OCI-LY1 (cell line): ENCODE measurements around the gene TBX4.
"Not testable (repeated sequence)": the region's sequence is repeated elsewhere in the genome, so short reads cannot be mapped to it uniquely, and the experiment has no call there.

Experiments
- H2AFZ ChIP-seq: fragments of 200-600 bp; sonication (generic), shearing (Covaris generic); 2 replicates; pipeline ENCODE4 v1.6.0; 2014; ENCODE audit warnings: antibody characterized with exemption, mild to moderate bottlenecking, low read length
- H3F3A ChIP-seq: fragments of 200-600 bp; sonication (generic), shearing (Covaris generic); 2 replicates; pipeline ENCODE4 v1.6.0; 2014; ENCODE audit warnings: mild to moderate bottlenecking, antibody characterized with exemption, low read length, moderate library complexity; ENCODE audit not compliant: insufficient read depth
- H3K27ac ChIP-seq: fragments of 200-600 bp; sonication (generic); 2 replicates; pipeline ENCODE4 v1.5.1; 2014; ENCODE audit warnings: low read length, mixed run types, mild to moderate bottlenecking, low read depth; ENCODE audit not compliant: poor library complexity, severe bottlenecking
- H3K27me3 ChIP-seq: fragments of 200-600 bp; sonication (generic); 2 replicates; pipeline ENCODE4 v1.6.0; 2014; ENCODE audit warnings: antibody characterized with exemption, mild to moderate bottlenecking, low read length, moderate library complexity; ENCODE audit not compliant: insufficient read depth
- H3K36me3 ChIP-seq: fragments of 200-600 bp; sonication (generic); 2 replicates; pipeline ENCODE4 v1.6.1; 2014; ENCODE audit warnings: mild to moderate bottlenecking, antibody characterized with exemption, low read length, moderate library complexity, mixed read lengths; ENCODE audit not compliant: insufficient read depth
- H3K4me1 ChIP-seq: fragments of 200-600 bp; sonication (generic); 2 replicates; pipeline ENCODE4 v1.5.1; 2014; ENCODE audit warnings: mild to moderate bottlenecking, low read length, moderate library complexity; ENCODE audit not compliant: insufficient read depth, severe bottlenecking
- H3K4me2 ChIP-seq: fragments of 200-600 bp; sonication (generic), shearing (Covaris generic); 2 replicates; pipeline ENCODE4 v1.6.1; 2014; ENCODE audit warnings: low read length
- H3K4me3 ChIP-seq: fragments of 200-600 bp; sonication (generic); 2 replicates; pipeline ENCODE4 v1.5.1; 2014; ENCODE audit warnings: low read length, low read depth, mild to moderate bottlenecking, mixed read lengths; ENCODE audit not compliant: poor library complexity, severe bottlenecking
- H3K79me2 ChIP-seq: fragments of 200-600 bp; shearing (Covaris generic); 2 replicates; pipeline ENCODE4 v1.6.1; 2016; ENCODE audit warnings: mixed run types, low read length, mixed read lengths; ENCODE audit not compliant: insufficient read depth
- H3K9ac ChIP-seq: fragments of 200-600 bp; sonication (generic), shearing (Covaris generic); 2 replicates; pipeline ENCODE4 v1.6.1; 2014; ENCODE audit warnings: mild to moderate bottlenecking, low read length, mixed read lengths
- H3K9me2 ChIP-seq: fragments of 200-600 bp; sonication (generic), shearing (Covaris generic); 2 replicates; pipeline ENCODE4 v1.6.1; 2014; ENCODE audit warnings: low read depth, mild to moderate bottlenecking, low read length, mixed read lengths
- H3K9me3 ChIP-seq: fragments of 200-600 bp; shearing (Covaris generic); 2 replicates; pipeline ENCODE4 v1.6.1; 2014; ENCODE audit warnings: low read length, mixed read lengths
- H4K20me1 ChIP-seq: fragments of 200-600 bp; sonication (generic), shearing (Covaris generic); 2 replicates; pipeline ENCODE4 v1.6.0; 2016; ENCODE audit warnings: mild to moderate bottlenecking, low read length; ENCODE audit not compliant: insufficient read depth
- CTCF ChIP-seq: fragments of 200-600 bp; sonication (generic), shearing (Covaris generic); IDR thresholded peaks from 2 replicates; pipeline ENCODE4 v1.5.1; 2017; ENCODE audit warnings: mild to moderate bottlenecking, antibody characterized with exemption, low read length, moderate library complexity, mixed read lengths
- EZH2 ChIP-seq: fragments of 200-600 bp; sonication (generic), shearing (Covaris generic); IDR thresholded peaks from 2 replicates; pipeline ENCODE4 v1.8.0; 2017; ENCODE audit warnings: borderline replicate concordance, mixed run types, mild to moderate bottlenecking, antibody characterized with exemption, low read length, moderate library complexity, mixed read lengths

The TBX4 gene

GRCh38 chr17:61440697-61441096 is 11.5 kb upstream of the TBX4 start:
- H2AFZ ChIP-seq = no peak overlapping the region
- no peaks in the 10 kb centered on the region for H3K9me2 ChIP-seq
- H3K27ac ChIP-seq = no peak overlapping the region
- no peaks in the 10 kb centered on the region for H3K79me2 ChIP-seq
- H4K20me1 ChIP-seq = no peaks in the 10 kb centered on the region
- no peaks in the 10 kb centered on the region for H3K4me1 ChIP-seq
- no peak overlapping the region for H3K4me3 ChIP-seq
- no peaks in the 10 kb centered on the region for H3K36me3 ChIP-seq
- TF ChIP-seq CTCF (no peak), EZH2 (no peak)
- H3K9me3 ChIP-seq = 0 out of 2 replicates have a peak, but pooled peaks cover 8% of the 10 kb centered on the region
- no peak overlapping the region for H3K4me2 ChIP-seq
- H3K27me3 ChIP-seq = 0 out of 2 replicates have a peak, but pooled peaks cover 4% of the 10 kb centered on the region
- no peaks in the 10 kb centered on the region for H3F3A ChIP-seq
- no peak overlapping the region for H3K9ac ChIP-seq

- H3K27me3 ChIP-seq, H3K27ac ChIP-seq, H4K20me1 ChIP-seq, H3K36me3 ChIP-seq, H3K79me2 ChIP-seq, H3K9me2 ChIP-seq, H3K4me2 ChIP-seq, H3K4me1 ChIP-seq, H3K9ac ChIP-seq, H2AFZ ChIP-seq, H3F3A ChIP-seq, H3K9me3 ChIP-seq, H3K4me3 ChIP-seq: not testable (repeated sequence)
These were observed 10.7 kb upstream of the TBX4 start for GRCh38 chr17:61441507-61441906.

GRCh38 chr17:61442136-61442775 is 10.0 kb upstream of the TBX4 start:
- Histone ChIP-seq H3K9me2 (no peaks in the 10 kb centered on the region), H3K36me3 (no peaks in the 10 kb centered on the region), H3K27ac (no peak overlapping the region), H3K27me3 (0 out of 2 replicates have a peak, but pooled peaks cover 4% of the 10 kb centered on the region), H3K79me2 (no peaks in the 10 kb centered on the region), H2AFZ (no peak overlapping the region), H3F3A (no peaks in the 10 kb centered on the region), H3K4me2 (no peak overlapping the region), H3K4me3 (no peak overlapping the region), H3K9ac (no peak overlapping the region), H3K4me1 (no peaks in the 10 kb centered on the region), H3K9me3 (0 out of 2 replicates have a peak, but pooled peaks cover 3% of the 10 kb centered on the region), H4K20me1 (no peaks in the 10 kb centered on the region)
- TF ChIP-seq CTCF (no peak), EZH2 (no peak)

GRCh38 chr17:61442878-61443474 is 9.2 kb upstream of the TBX4 start:
- Histone ChIP-seq H2AFZ (no peak overlapping the region), H3K4me3 (no peak overlapping the region), H3K4me1 (no peaks in the 10 kb centered on the region), H3K9ac (no peak overlapping the region), H3K9me2 (no peaks in the 10 kb centered on the region), H3K9me3 (no peaks in the 10 kb centered on the region), H3F3A (no peaks in the 10 kb centered on the region), H3K27ac (no peak overlapping the region), H3K36me3 (no peaks in the 10 kb centered on the region), H3K27me3 (no peaks in the 10 kb centered on the region), H4K20me1 (no peaks in the 10 kb centered on the region), H3K79me2 (no peaks in the 10 kb centered on the region), H3K4me2 (no peak overlapping the region)
- TF ChIP-seq EZH2 (no peak), CTCF (no peak)
